ENCODE data around the gene CTBS.

Gene CTBS

DNA sequence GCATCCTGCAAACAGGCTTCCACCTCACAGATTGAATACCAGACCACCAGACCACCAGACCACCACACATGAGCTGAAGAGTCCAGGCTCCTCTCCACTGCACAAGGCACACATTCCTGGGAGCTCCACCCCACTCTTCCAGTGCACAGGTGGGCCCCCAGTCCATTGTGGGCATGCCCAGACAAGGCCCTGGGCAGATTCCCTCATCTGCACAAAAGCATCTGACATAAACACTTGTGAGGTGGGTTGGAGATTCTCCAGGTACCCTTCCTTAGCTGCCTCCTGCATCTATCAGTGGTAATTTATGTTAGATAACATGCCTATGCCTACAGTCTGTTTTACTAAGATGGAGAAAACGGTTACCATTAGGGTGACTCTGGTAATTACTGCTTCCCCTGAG, 11.6 kb upstream of the CTBS start:
- H3K36me3 ChIP-seq (ENCODE audit: control insufficient read depth, insufficient read depth, low read length), result no peaks in the 10 kb centered on the region
- no peaks in the 10 kb centered on the region for H3K4me1 ChIP-seq (ENCODE audit: control insufficient read depth, insufficient read depth, low read length, poor library complexity, severe bottlenecking)
- 86 to 100% methylated on average over 1 of the region's 1 CpG for WGBS, 2 experiments (ENCODE audit: insufficient coverage in 2 of 2)
- H3K27ac ChIP-seq (ENCODE audit: low read depth, low read length, severe bottlenecking), result no peak overlapping the region
- H3K4me3 ChIP-seq (ENCODE audit: extremely low read depth, insufficient read depth, low read length, poor library complexity, severe bottlenecking), result no peak overlapping the region
- H3K9me3 ChIP-seq (ENCODE audit: control insufficient read depth, low read length), result no peaks in the 10 kb centered on the region

- WGBS, 2 experiments (ENCODE audit: insufficient coverage in 2 of 2), result 94 to 96% methylated on average over 2 of the region's 2 CpGs
- no peak overlapping the region for H3K27ac ChIP-seq (ENCODE audit: low read depth, low read length, severe bottlenecking)
- H3K9me3 ChIP-seq (ENCODE audit: control insufficient read depth, low read length), result no peaks in the 10 kb centered on the region
- no peaks in the 10 kb centered on the region for H3K4me1 ChIP-seq (ENCODE audit: control insufficient read depth, insufficient read depth, low read length, poor library complexity, severe bottlenecking)
- H3K4me3 ChIP-seq (ENCODE audit: extremely low read depth, insufficient read depth, low read length, poor library complexity, severe bottlenecking), result no peak overlapping the region
- H3K36me3 ChIP-seq (ENCODE audit: control insufficient read depth, insufficient read depth, low read length), result no peaks in the 10 kb centered on the region
Observed at GRCh38 chr1:84584126-84584525, 9.9 kb upstream of the CTBS start.

GRCh38 chr1:84583648-84584047, 9.4 kb upstream of the CTBS start:
- H3K9me3 ChIP-seq (ENCODE audit: control insufficient read depth, low read length), result no peaks in the 10 kb centered on the region
- no peak overlapping the region for H3K4me3 ChIP-seq (ENCODE audit: extremely low read depth, insufficient read depth, low read length, poor library complexity, severe bottlenecking)
- WGBS, 2 experiments (ENCODE audit: insufficient coverage in 2 of 2), result 85 to 86% methylated on average over 10 of the region's 10 CpGs
- no peak overlapping the region for H3K27ac ChIP-seq (ENCODE audit: low read depth, low read length, severe bottlenecking)
- H3K4me1 ChIP-seq (ENCODE audit: control insufficient read depth, insufficient read depth, low read length, poor library complexity, severe bottlenecking), result no peaks in the 10 kb centered on the region
- no peaks in the 10 kb centered on the region for H3K36me3 ChIP-seq (ENCODE audit: control insufficient read depth, insufficient read depth, low read length)

- no peaks in the 10 kb centered on the region for H3K36me3 ChIP-seq (ENCODE audit: control insufficient read depth, insufficient read depth, low read length)
- H3K4me3 ChIP-seq (ENCODE audit: extremely low read depth, insufficient read depth, low read length, poor library complexity, severe bottlenecking), result no peak overlapping the region
- WGBS, 2 experiments (ENCODE audit: insufficient coverage in 2 of 2), result 98 to 100% methylated on average over 3 to 5 of the region's 7 CpGs
- no peak overlapping the region for H3K27ac ChIP-seq (ENCODE audit: low read depth, low read length, severe bottlenecking)
- no peaks in the 10 kb centered on the region for H3K4me1 ChIP-seq (ENCODE audit: control insufficient read depth, insufficient read depth, low read length, poor library complexity, severe bottlenecking)
- no peaks in the 10 kb centered on the region for H3K9me3 ChIP-seq (ENCODE audit: control insufficient read depth, low read length)
Observed at GRCh38 chr1:84582802-84583587, 8.8 kb upstream of the CTBS start.

DNA sequence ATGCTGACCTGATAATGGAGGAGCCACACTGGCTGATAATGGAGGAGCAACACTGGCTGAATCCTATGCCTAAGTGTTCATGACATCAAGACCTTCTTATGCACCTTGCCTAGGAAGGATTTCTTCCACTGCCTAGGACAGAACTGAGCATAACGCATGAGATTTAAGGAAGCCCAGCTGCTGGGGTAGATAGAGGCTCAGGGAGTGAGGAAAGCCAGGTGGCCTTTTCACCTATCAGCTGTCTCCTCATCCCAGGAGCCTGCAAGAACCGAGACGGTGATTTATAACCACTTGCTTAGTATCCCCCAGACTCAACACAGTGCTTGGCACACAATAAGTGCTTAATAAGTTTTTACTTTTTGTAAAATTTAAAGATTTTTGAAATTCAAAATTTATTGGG, 7.4 kb upstream of the CTBS start:
- H3K4me1 ChIP-seq (ENCODE audit: control insufficient read depth, insufficient read depth, low read length, poor library complexity, severe bottlenecking), result no peaks in the 10 kb centered on the region
- no peak overlapping the region for H3K27ac ChIP-seq (ENCODE audit: low read depth, low read length, severe bottlenecking)
- H3K36me3 ChIP-seq (ENCODE audit: control insufficient read depth, insufficient read depth, low read length), result no peaks in the 10 kb centered on the region
- WGBS, 2 experiments (ENCODE audit: insufficient coverage in 2 of 2), result 100% methylated on average over 1 of the region's 3 CpGs; no CpG with 5 or more reads in 1 of the 2 experiments
- H3K9me3 ChIP-seq (ENCODE audit: control insufficient read depth, low read length), result no peaks in the 10 kb centered on the region
- H3K4me3 ChIP-seq (ENCODE audit: extremely low read depth, insufficient read depth, low read length, poor library complexity, severe bottlenecking), result no peak overlapping the region

GRCh38 chr1:84574936-84575335, 696 bp upstream of the CTBS start:
- H3K36me3 ChIP-seq (ENCODE audit: control insufficient read depth, insufficient read depth, low read length), result peaks cover 6% of the 10 kb centered on the region
- 90 to 92% methylated on average over 2 of the region's 7 CpGs for WGBS, 2 experiments (ENCODE audit: insufficient coverage in 2 of 2)
- peaks cover 6% of the 10 kb centered on the region for H3K4me1 ChIP-seq (ENCODE audit: control insufficient read depth, insufficient read depth, low read length, poor library complexity, severe bottlenecking)
- peak overlapping the region; percentile 71 for H3K4me3 ChIP-seq (ENCODE audit: extremely low read depth, insufficient read depth, low read length, poor library complexity, severe bottlenecking)
- H3K27ac ChIP-seq (ENCODE audit: low read depth, low read length, severe bottlenecking), result no peak overlapping the region
- H3K9me3 ChIP-seq (ENCODE audit: control insufficient read depth, low read length), result no peaks in the 10 kb centered on the region

DNA sequence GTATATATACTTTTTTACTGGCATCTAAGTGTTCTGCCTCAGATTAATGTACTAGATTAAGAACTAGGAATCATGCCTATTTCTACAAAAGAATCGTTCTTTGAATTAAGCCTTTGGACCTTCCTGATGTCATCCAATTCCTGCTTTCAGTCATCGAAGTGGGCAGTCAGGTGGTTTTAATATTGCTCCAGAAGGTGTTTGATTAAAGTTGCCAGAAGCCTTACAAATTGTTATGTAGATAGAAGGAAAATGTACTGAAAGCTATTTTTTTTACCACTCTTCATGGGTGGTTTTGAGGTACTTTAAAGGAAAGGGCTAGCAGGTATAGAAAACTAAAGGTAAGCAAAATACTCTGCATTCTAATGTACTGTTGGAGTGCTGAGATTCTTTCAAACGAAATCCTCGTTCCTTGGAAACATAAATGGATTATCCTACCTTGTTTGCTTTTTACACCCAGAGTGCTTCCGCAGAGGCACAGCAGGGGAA, 716 bp downstream of the CTBS start:
- Histone ChIP-seq H3K27ac (ENCODE audit: low read depth, low read length, severe bottlenecking) (peak overlapping the region; percentile 97), H3K4me1 (ENCODE audit: control insufficient read depth, insufficient read depth, low read length, poor library complexity, severe bottlenecking) (peaks cover 6% of the 10 kb centered on the region), H3K36me3 (ENCODE audit: control insufficient read depth, insufficient read depth, low read length) (peaks cover 13% of the 10 kb centered on the region), H3K9me3 (ENCODE audit: control insufficient read depth, low read length) (no peaks in the 10 kb centered on the region), H3K4me3 (ENCODE audit: extremely low read depth, insufficient read depth, low read length, poor library complexity, severe bottlenecking) (peak overlapping the region; percentile 71)
- WGBS, 2 experiments (ENCODE audit: insufficient coverage in 2 of 2), result 0 to 10% methylated on average over 3 of the region's 5 CpGs

GRCh38 chr1:84571150-84571535, 3.1 kb downstream of the CTBS start:
- Histone ChIP-seq H3K36me3 (ENCODE audit: control insufficient read depth, insufficient read depth, low read length) (peaks cover 13% of the 10 kb centered on the region), H3K4me3 (ENCODE audit: extremely low read depth, insufficient read depth, low read length, poor library complexity, severe bottlenecking) (no peak overlapping the region), H3K9me3 (ENCODE audit: control insufficient read depth, low read length) (no peaks in the 10 kb centered on the region), H3K4me1 (ENCODE audit: control insufficient read depth, insufficient read depth, low read length, poor library complexity, severe bottlenecking) (peaks cover 6% of the 10 kb centered on the region), H3K27ac (ENCODE audit: low read depth, low read length, severe bottlenecking) (no peak overlapping the region)
- 93 to 95% methylated on average over 2 of the region's 2 CpGs for WGBS, 2 experiments (ENCODE audit: insufficient coverage in 2 of 2)

DNA sequence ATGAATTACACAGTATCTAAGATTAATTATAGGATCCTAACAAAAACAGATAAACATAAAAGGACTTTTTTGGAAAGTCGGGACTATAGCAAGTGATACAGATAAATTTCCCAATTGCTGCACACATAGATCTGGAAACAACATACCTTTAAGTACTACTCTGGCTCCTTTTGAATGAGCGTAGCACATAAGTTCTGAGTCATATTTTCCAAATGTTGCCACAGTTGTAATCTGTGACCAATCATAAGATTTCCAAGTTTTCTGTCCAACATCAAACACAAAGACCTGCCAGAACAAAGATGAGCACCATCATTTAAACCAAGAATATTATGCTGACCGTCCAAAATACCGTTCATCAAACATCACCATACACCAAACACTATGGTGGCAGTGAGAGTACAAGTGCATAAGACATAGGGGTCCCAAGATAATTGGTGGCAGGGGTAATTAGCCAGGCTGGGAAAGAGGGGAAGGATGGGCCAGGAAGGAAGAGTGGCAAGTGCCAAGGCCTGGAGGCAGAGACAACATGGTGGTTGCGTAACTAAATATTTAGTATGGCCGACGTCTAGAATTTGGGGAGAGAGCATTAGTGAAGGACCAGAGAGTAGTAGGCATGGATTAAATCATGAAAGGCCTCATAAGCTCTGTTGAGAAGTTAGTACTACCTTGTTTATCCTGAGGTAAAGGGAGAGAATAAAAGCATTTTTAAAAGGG, 3.6 kb downstream of the CTBS start:
- Histone ChIP-seq H3K4me3 (ENCODE audit: extremely low read depth, insufficient read depth, low read length, poor library complexity, severe bottlenecking) (no peak overlapping the region), H3K9me3 (ENCODE audit: control insufficient read depth, low read length) (no peaks in the 10 kb centered on the region), H3K27ac (ENCODE audit: low read depth, low read length, severe bottlenecking) (no peak overlapping the region), H3K36me3 (ENCODE audit: control insufficient read depth, insufficient read depth, low read length) (peaks cover 13% of the 10 kb centered on the region), H3K4me1 (ENCODE audit: control insufficient read depth, insufficient read depth, low read length, poor library complexity, severe bottlenecking) (peaks cover 6% of the 10 kb centered on the region)
- 97 to 98% methylated on average over 5 of the region's 7 CpGs for WGBS, 2 experiments (ENCODE audit: insufficient coverage in 2 of 2)

DNA sequence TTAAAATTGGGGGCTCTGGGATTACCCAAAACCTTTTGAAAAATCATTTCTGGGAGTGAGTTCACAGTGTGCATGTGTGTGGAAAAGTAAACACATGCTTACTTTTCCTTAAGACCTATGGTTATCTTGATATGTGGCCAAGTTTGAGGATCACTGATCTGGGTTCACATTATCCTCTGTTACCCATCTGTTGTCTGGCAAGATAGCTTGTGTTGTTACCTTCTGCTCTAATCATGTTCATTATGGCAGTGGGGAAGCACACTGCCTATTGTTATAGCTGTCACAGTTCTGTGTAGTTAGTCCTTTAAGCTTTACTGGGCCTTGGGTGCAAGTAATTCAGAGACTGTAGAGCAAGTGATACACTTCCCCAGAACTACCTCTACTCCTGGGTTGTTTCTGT, 5.0 kb downstream of the CTBS start:
- Histone ChIP-seq H3K9me3 (ENCODE audit: control insufficient read depth, low read length) (no peaks in the 10 kb centered on the region), H3K4me3 (ENCODE audit: extremely low read depth, insufficient read depth, low read length, poor library complexity, severe bottlenecking) (no peak overlapping the region), H3K4me1 (ENCODE audit: control insufficient read depth, insufficient read depth, low read length, poor library complexity, severe bottlenecking) (peaks cover 6% of the 10 kb centered on the region), H3K27ac (ENCODE audit: low read depth, low read length, severe bottlenecking) (no peak overlapping the region), H3K36me3 (ENCODE audit: control insufficient read depth, insufficient read depth, low read length) (peaks cover 18% of the 10 kb centered on the region)

GRCh38 chr1:84550826-84551225, 23.4 kb downstream of the CTBS start:
- Histone ChIP-seq H3K4me1 (ENCODE audit: control insufficient read depth, insufficient read depth, low read length, poor library complexity, severe bottlenecking) (no peaks in the 10 kb centered on the region), H3K27ac (ENCODE audit: low read depth, low read length, severe bottlenecking) (no peak overlapping the region), H3K4me3 (ENCODE audit: extremely low read depth, insufficient read depth, low read length, poor library complexity, severe bottlenecking) (no peak overlapping the region), H3K36me3 (ENCODE audit: control insufficient read depth, insufficient read depth, low read length) (no peaks in the 10 kb centered on the region), H3K9me3 (ENCODE audit: control insufficient read depth, low read length) (no peaks in the 10 kb centered on the region)
- no CpG with 5 or more reads among the region's 2 CpGs for WGBS, 2 experiments (ENCODE audit: insufficient coverage in 2 of 2)
